ENCODE results near the gene ZG16B. TPM values are rescaled to one million over a fixed set of nuclear protein-coding genes. Genes with fewer than 3 reads are reported as not detected.

Gene ZG16B
- total and polyA plus RNA-seq, 10 donors: 0.73 to 3.8 (median 1.5) TPM; not detected in 1

- Histone ChIP-seq H3K9me3 (no peaks in the 10 kb centered on the region), H3K27ac (no peak overlapping the region), H3K4me1 (peaks cover 0 to 3% (median 0%) of the 10 kb centered on the region in 6 donors), H3K36me3 (no peaks in the 10 kb centered on the region), H3K27me3 (replicated peaks in 1 of 7) (peaks cover 0 to 55% (median 3%) of the 10 kb centered on the region in 7 donors), H3K4me3 (no peak overlapping the region)
- TF ChIP-seq POLR2A (IDR thresholded peaks at IDR 0.05) (no peak), CTCF (IDR thresholded peaks at IDR 0.05 in 8 of 11, conservative IDR thresholded peaks at IDR 0.05 in 3 of 11) (no peak), POLR2AphosphoS5 (IDR thresholded peaks at IDR 0.05) (no peak)
- intact Hi-C loops (cut with DNase I; ENCODE audit: low total_unique reads): no loop called here
- DNase-seq: peak; percentile 28
- WGBS, 5 donors: 66 to 76% (median 75%) methylated on average over 13 to 15 of the region's 15 CpGs
Measured at GRCh38 chr16:2811703-2812471, 18.2 kb upstream of the ZG16B start.

GRCh38 chr16:2813771-2814221 is 16.3 kb upstream of the ZG16B start:
- H3K27me3 ChIP-seq (replicated peaks in 1 of 7): peaks cover 0 to 72% (median 5%) of the 10 kb centered on the region in 7 donors
- 59 to 77% (median 69%) methylated on average over 7 of the region's 7 CpGs for WGBS, 5 donors
- H3K27ac ChIP-seq: no peak overlapping the region
- H3K4me1 ChIP-seq: peaks cover 0 to 9% (median 0%) of the 10 kb centered on the region in 6 donors
- H3K9me3 ChIP-seq: no peaks in the 10 kb centered on the region
- no peaks in the 10 kb centered on the region for H3K36me3 ChIP-seq
- intact Hi-C loops (cut with DNase I; ENCODE audit: low total_unique reads): no loop called here
- no peak for TF ChIP-seq CTCF (IDR thresholded peaks at IDR 0.05 in 8 of 11, conservative IDR thresholded peaks at IDR 0.05 in 3 of 11)
- no peak for TF ChIP-seq POLR2A (IDR thresholded peaks at IDR 0.05)
- no peak for TF ChIP-seq POLR2AphosphoS5 (IDR thresholded peaks at IDR 0.05)
- peak; percentile 36 for DNase-seq
- H3K4me3 ChIP-seq: no peak overlapping the region

GRCh38 chr16:2814551-2815298 is 15.4 kb upstream of the ZG16B start:
- DNase-seq: peak; percentile 48
- no peak overlapping the region for H3K27ac ChIP-seq
- H3K36me3 ChIP-seq: no peaks in the 10 kb centered on the region
- peaks cover 0 to 80% (median 5%) of the 10 kb centered on the region in 7 donors for H3K27me3 ChIP-seq (replicated peaks in 1 of 7)
- WGBS, 5 donors: 83 to 93% (median 85%) methylated on average over 16 to 20 of the region's 20 CpGs
- no peaks in the 10 kb centered on the region for H3K9me3 ChIP-seq
- H3K4me1 ChIP-seq: peaks cover 0 to 9% (median 0%) of the 10 kb centered on the region in 6 donors
- TF ChIP-seq POLR2A (IDR thresholded peaks at IDR 0.05) (no peak), CTCF (IDR thresholded peaks at IDR 0.05 in 8 of 11, conservative IDR thresholded peaks at IDR 0.05 in 3 of 11) (no peak), POLR2AphosphoS5 (IDR thresholded peaks at IDR 0.05) (no peak)
- H3K4me3 ChIP-seq: no peak overlapping the region
- intact Hi-C loops (cut with DNase I; ENCODE audit: low total_unique reads): no loop called here

GRCh38 chr16:2815299-2815771 is 14.8 kb upstream of the ZG16B start:
- 78 to 90% (median 84%) methylated on average over 5 to 10 of the region's 10 CpGs for WGBS, 5 donors
- Histone ChIP-seq H3K27ac (no peak overlapping the region), H3K4me1 (peaks cover 0 to 9% (median 0%) of the 10 kb centered on the region in 6 donors), H3K27me3 (replicated peaks in 1 of 7) (peaks cover 0 to 80% (median 5%) of the 10 kb centered on the region in 7 donors), H3K36me3 (no peaks in the 10 kb centered on the region), H3K4me3 (no peak overlapping the region), H3K9me3 (no peaks in the 10 kb centered on the region)
- intact Hi-C loops (cut with DNase I; ENCODE audit: low total_unique reads): no loop called here
- TF ChIP-seq POLR2AphosphoS5 (IDR thresholded peaks at IDR 0.05): no peak
- no peak for TF ChIP-seq CTCF (IDR thresholded peaks at IDR 0.05 in 8 of 11, conservative IDR thresholded peaks at IDR 0.05 in 3 of 11)
- TF ChIP-seq POLR2A (IDR thresholded peaks at IDR 0.05): no peak
- DNase-seq: peak; percentile 35

Measured in spleen (tissue), 11 donors.